ENCODE results near the gene NUDT13. TPM values are rescaled to one million over a fixed set of nuclear protein-coding genes. Genes with fewer than 3 reads are reported as not detected.

The NUDT13 gene
- total RNA-seq, 4 donors from 2014 or later: 1.3 to 3.4 (median 2.5) TPM

DNA sequence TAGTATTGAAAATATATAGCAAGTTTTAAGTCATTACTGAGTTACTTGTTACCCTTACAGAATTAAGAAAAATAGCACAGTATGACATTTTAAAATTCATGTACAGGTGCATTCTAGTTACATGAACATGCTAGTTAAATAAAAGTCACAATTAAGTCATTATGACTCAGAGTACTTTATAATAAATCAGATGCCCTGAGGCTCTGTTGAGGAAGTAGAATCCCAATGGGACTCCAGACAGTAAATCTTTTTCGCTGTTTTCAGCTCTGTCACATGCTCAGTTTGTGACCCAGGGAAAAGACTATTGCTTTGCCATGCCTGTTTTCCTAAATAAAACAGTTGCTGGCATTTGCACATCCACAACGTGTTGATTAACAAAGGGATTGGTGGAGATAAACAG is 21.0 kb downstream of the NUDT13 start:
- peaks cover 35 to 99% (median 94%) of the 10 kb centered on the region in 4 donors for H3K36me3 ChIP-seq
- intact Hi-C loops (cut with DNase I): no loop called here

DNA sequence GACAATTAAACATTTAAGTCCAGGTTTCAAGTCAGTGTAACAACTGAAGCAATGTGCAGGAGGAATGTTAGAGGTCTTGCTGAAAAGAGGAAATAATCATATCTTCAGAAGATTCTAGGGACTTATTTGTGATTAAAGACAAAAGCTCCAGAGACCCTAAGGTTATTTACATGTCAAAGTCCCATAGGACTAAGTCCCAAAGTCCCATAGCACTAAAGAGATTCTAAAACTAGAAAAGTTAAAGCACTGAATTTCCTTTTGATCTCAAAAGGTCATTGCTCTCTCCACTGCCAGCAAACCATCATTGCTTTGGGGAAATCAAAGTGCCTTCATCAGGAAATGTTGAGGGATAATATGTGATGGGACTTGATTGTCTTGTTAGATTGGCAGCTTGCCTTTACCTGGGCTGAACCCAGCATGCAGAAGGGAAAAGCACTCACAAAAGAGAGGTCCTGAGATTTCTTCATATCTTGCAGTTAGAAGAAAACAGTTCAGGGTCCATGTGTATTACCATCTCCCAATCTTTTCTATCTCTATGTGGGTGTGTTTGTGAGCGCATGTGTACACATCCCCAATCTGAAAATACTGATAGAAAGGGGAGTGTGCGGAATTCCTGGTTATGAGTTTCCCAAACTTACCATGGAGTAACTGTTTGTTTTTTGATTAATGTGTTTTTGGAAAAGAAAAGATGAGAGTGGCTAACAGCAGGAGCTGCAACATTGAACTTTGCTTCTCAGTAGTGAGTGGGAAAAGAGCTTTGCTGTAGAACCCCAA is 21.8 kb downstream of the NUDT13 start:
- no peak for DNase-seq (ENCODE audit: extremely low spot score)
- no peaks in the 10 kb centered on the region for H3K4me1 ChIP-seq
- no peak overlapping the region for H3K4me3 ChIP-seq
- H3K27ac ChIP-seq (replicated peaks in 1 of 4): no peak overlapping the region
- H3K9me3 ChIP-seq: no peaks in the 10 kb centered on the region
- intact Hi-C loops (cut with DNase I): no loop called here
- TF ChIP-seq EP300 (IDR thresholded peaks at IDR 0.05) (no peak), POLR2A (IDR thresholded peaks at IDR 0.05; ENCODE audit: low read depth) (no peak), POLR2AphosphoS5 (IDR thresholded peaks at IDR 0.05) (no peak)
- TF ChIP-seq, protein P1, sequence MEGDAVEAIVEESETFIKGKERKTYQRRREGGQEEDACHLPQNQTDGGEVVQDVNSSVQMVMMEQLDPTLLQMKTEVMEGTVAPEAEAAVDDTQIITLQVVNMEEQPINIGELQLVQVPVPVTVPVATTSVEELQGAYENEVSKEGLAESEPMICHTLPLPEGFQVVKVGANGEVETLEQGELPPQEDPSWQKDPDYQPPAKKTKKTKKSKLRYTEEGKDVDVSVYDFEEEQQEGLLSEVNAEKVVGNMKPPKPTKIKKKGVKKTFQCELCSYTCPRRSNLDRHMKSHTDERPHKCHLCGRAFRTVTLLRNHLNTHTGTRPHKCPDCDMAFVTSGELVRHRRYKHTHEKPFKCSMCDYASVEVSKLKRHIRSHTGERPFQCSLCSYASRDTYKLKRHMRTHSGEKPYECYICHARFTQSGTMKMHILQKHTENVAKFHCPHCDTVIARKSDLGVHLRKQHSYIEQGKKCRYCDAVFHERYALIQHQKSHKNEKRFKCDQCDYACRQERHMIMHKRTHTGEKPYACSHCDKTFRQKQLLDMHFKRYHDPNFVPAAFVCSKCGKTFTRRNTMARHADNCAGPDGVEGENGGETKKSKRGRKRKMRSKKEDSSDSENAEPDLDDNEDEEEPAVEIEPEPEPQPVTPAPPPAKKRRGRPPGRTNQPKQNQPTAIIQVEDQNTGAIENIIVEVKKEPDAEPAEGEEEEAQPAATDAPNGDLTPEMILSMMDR (IDR thresholded peaks at IDR 0.05): no peak
- 95% methylated on average over 2 of the region's 2 CpGs for WGBS
- H3K27me3 ChIP-seq: no peaks in the 10 kb centered on the region
- peaks cover 43 to 99% (median 92%) of the 10 kb centered on the region in 4 donors for H3K36me3 ChIP-seq

More for the DNA sequence above, 21.0 kb downstream of the NUDT13 start:
- no peak overlapping the region for H3K27ac ChIP-seq (replicated peaks in 1 of 4)
- H3K27me3 ChIP-seq: no peaks in the 10 kb centered on the region
- no peaks in the 10 kb centered on the region for H3K4me1 ChIP-seq
- DNase-seq (ENCODE audit: extremely low spot score): no peak
- no peak overlapping the region for H3K4me3 ChIP-seq
- TF ChIP-seq POLR2A (IDR thresholded peaks at IDR 0.05; ENCODE audit: low read depth) (no peak), POLR2AphosphoS5 (IDR thresholded peaks at IDR 0.05) (no peak), EP300 (IDR thresholded peaks at IDR 0.05) (no peak)
- TF ChIP-seq, protein P1 (IDR thresholded peaks at IDR 0.05): no peak
- no peaks in the 10 kb centered on the region for H3K9me3 ChIP-seq
- 55% methylated on average over 2 of the region's 2 CpGs for WGBS

DNA sequence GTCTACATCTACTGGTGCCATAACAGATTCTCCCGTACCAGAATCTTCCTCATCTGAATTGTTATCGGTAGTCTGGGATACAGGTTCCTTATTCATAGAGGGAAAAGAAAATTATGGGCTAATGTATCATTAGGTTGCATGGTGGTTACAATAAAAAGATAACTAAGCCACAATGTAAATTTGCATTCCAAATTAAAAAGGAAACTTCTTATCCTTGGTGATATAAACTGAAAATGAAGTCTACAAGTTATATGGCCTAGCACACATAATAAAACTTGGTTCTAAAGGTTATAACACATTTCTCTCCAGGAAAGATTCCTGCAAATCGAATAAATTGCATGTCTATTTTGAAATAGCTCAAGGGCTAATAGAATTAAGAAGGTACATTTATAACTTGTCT is 24.5 kb downstream of the NUDT13 start:
- 92% methylated on average over 3 of the region's 3 CpGs for WGBS
- Histone ChIP-seq H3K27ac (replicated peaks in 1 of 4) (no peak overlapping the region), H3K9me3 (no peaks in the 10 kb centered on the region), H3K4me1 (no peaks in the 10 kb centered on the region), H3K27me3 (no peaks in the 10 kb centered on the region), H3K4me3 (no peak overlapping the region), H3K36me3 (peaks cover 66 to 100% (median 96%) of the 10 kb centered on the region in 4 donors)
- DNase-seq (ENCODE audit: extremely low spot score): no peak
- intact Hi-C loops (cut with DNase I): no loop called here
- no peak for TF ChIP-seq EP300 (IDR thresholded peaks at IDR 0.05)
- TF ChIP-seq POLR2A (IDR thresholded peaks at IDR 0.05; ENCODE audit: low read depth): no peak
- no peak for TF ChIP-seq POLR2AphosphoS5 (IDR thresholded peaks at IDR 0.05)
- TF ChIP-seq, protein P1 (IDR thresholded peaks at IDR 0.05): no peak

DNA sequence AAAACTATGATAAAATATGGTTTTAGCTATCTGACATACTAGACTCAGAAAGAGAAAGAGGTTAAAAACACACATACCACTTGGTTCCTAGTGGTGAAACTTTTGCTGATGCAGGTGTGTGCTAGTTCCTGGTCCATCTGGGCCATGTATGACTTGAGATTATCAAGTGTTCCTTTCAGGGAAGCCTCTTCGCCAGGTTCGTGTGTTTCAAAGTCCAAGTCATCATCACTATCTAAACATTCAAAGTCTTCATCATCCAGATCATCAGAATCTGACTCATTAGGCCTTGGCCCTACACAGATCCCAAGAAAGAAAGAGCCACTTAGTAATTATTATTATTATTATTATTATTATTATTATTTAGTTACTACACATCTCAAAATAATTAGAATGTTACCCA is 26.4 kb downstream of the NUDT13 start:
- intact Hi-C loops (cut with DNase I): no loop called here
- TF ChIP-seq, protein P1 (IDR thresholded peaks at IDR 0.05): no peak
- TF ChIP-seq POLR2A (IDR thresholded peaks at IDR 0.05; ENCODE audit: low read depth) (no peak), EP300 (IDR thresholded peaks at IDR 0.05) (no peak), POLR2AphosphoS5 (IDR thresholded peaks at IDR 0.05) (no peak)
- WGBS: 73% methylated on average over 2 of the region's 2 CpGs
- Histone ChIP-seq H3K27me3 (no peaks in the 10 kb centered on the region), H3K36me3 (peaks cover 74 to 100% (median 95%) of the 10 kb centered on the region in 4 donors), H3K27ac (replicated peaks in 1 of 4) (no peak overlapping the region), H3K4me3 (no peak overlapping the region), H3K4me1 (no peaks in the 10 kb centered on the region), H3K9me3 (no peaks in the 10 kb centered on the region)
- no peak for DNase-seq (ENCODE audit: extremely low spot score)

Data from esophagus muscularis mucosa (tissue), 4 donors.